ENCODE data around the gene FRAT1.

Gene FRAT1

DNA sequence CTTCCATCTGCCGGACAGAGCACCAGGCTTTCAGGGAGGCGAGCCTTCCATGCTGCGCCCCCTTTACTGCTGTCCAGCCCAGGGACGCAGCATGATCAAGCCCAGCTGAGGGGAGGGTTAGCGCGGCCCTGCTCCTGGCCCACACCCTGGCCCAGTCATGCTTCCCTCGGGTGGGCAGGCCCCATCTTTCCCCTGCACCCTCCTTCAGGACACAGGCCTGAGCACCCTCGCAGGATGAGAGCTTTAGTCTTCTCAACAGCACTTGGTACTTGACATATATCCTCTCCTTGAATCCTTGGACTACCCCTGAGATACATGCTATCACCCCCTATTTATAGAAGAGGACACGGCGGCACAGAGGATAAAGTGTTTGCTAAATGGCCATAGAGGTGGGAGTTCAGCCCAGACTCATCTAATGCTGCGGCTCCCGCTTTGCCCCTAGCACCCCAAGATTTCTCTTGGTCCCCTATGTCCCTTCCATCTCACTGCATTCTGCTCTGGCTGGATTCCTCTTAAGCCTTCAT is 48.1 kb downstream of the FRAT1 start:
- H3K27me3 ChIP-seq (replicated peaks), result no peaks in the 10 kb centered on the region
- in situ Hi-C loops (cut with HindIII; ENCODE audit: low pct_ligation_motif_present, low sequenced_read_pairs), result no loop called here
- no peak overlapping the region for H3K27ac ChIP-seq
- H3K36me3 ChIP-seq (replicated peaks), result peaks cover 67% of the 10 kb centered on the region
- no peak overlapping the region for H3K4me3 ChIP-seq (ENCODE audit: low read depth, low read length)
- TF ChIP-seq, protein P1, sequence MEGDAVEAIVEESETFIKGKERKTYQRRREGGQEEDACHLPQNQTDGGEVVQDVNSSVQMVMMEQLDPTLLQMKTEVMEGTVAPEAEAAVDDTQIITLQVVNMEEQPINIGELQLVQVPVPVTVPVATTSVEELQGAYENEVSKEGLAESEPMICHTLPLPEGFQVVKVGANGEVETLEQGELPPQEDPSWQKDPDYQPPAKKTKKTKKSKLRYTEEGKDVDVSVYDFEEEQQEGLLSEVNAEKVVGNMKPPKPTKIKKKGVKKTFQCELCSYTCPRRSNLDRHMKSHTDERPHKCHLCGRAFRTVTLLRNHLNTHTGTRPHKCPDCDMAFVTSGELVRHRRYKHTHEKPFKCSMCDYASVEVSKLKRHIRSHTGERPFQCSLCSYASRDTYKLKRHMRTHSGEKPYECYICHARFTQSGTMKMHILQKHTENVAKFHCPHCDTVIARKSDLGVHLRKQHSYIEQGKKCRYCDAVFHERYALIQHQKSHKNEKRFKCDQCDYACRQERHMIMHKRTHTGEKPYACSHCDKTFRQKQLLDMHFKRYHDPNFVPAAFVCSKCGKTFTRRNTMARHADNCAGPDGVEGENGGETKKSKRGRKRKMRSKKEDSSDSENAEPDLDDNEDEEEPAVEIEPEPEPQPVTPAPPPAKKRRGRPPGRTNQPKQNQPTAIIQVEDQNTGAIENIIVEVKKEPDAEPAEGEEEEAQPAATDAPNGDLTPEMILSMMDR (IDR thresholded peaks at IDR 0.05; ENCODE audit: low read depth, low read length, missing control alignments), result no peak
- DNase-seq, result no peak

All from brain microvascular endothelial cell (primary cell).